OCI-LY7 (cell line): Measurements from ENCODE around the gene DRC7. TPM values are rescaled to one million over a fixed set of nuclear protein-coding genes. Genes with fewer than 3 reads are reported as not detected.

Experiments used
- BruUV-seq: library from RNA; stranded (reverse); fragments of 400-500 nt; replicated peaks from 2 replicates; lab custom pipeline; 2021; lab: Mats Ljungman, UMichigan
- CTCF ChIA-PET: fragments of 300-600 bp; sonication (Branson Sonifier 250); formaldehyde crosslinking; loops from one replicate; lab custom pipeline; 2022; ENCODE audit warnings: antibody characterized with exemption; ENCODE audit not compliant: unreplicated experiment; lab: Charles Lee
- POLR2A ChIA-PET: fragments of 300-600 bp; sonication (Branson Sonifier 250); formaldehyde crosslinking; loops from one replicate; lab custom pipeline; 2022; ENCODE audit warnings: antibody characterized with exemption; lab: Charles Lee
- DNase-seq: peaks from one replicate; pipeline ENCODE4 v3.0.0-alpha.2; 2015; ENCODE audit warnings: low spot score
- H2AFZ ChIP-seq: fragments of 200-600 bp; sonication (generic), shearing (Covaris generic); 2 replicates; pipeline ENCODE4 v1.6.1; 2014; ENCODE audit warnings: mild to moderate bottlenecking, antibody characterized with exemption, low read length, moderate library complexity
- H3K27ac ChIP-seq: fragments of 200-600 bp; sonication (generic); 2 replicates; pipeline ENCODE4 v1.5.1; 2014; ENCODE audit warnings: mixed run types, low read depth, mild to moderate bottlenecking, moderate library complexity, low read length, inconsistent platforms; ENCODE audit not compliant: poor library complexity, severe bottlenecking
- H3K36me3 ChIP-seq: fragments of 200-600 bp; sonication (generic); 2 replicates; pipeline ENCODE4 v1.6.1; 2014; ENCODE audit warnings: mild to moderate bottlenecking, antibody characterized with exemption, low read length, moderate library complexity, mixed read lengths; ENCODE audit not compliant: insufficient read depth
- H3K4me1 ChIP-seq: fragments of 200-600 bp; sonication (generic); 2 replicates; pipeline ENCODE4 v1.5.1; 2014; ENCODE audit warnings: mild to moderate bottlenecking, low read length; ENCODE audit not compliant: insufficient read depth, poor library complexity, severe bottlenecking
- H3K4me2 ChIP-seq: fragments of 200-600 bp; sonication (generic); 2 replicates; pipeline ENCODE4 v1.6.1; 2014; ENCODE audit warnings: mild to moderate bottlenecking, low read length
- H3K4me3 ChIP-seq: fragments of 200-600 bp; sonication (generic); 2 replicates; pipeline ENCODE4 v1.5.1; 2014; ENCODE audit warnings: mild to moderate bottlenecking, low read depth, low read length; ENCODE audit not compliant: poor library complexity, severe bottlenecking
- H3K79me2 ChIP-seq: fragments of 200-600 bp; sonication (generic); 2 replicates; pipeline ENCODE4 v1.6.1; 2016; ENCODE audit warnings: low read depth, mild to moderate bottlenecking, low read length, moderate library complexity, mixed read lengths; ENCODE audit not compliant: insufficient read depth
- H3K9me2 ChIP-seq: fragments of 200-600 bp; sonication (generic); 2 replicates; pipeline ENCODE4 v1.6.1; 2016; ENCODE audit warnings: mild to moderate bottlenecking, low read length, mixed read lengths; ENCODE audit not compliant: insufficient read depth
- H3K9me3 ChIP-seq: fragments of 200-600 bp; sonication (generic); 2 replicates; pipeline ENCODE4 v1.6.1; 2014; ENCODE audit warnings: mild to moderate bottlenecking, mixed run types, low read length, mixed read lengths
- H4K20me1 ChIP-seq: fragments of 200-600 bp; sonication (generic); 2 replicates; pipeline ENCODE4 v1.6.1; 2014; ENCODE audit warnings: mild to moderate bottlenecking, antibody characterized with exemption, low read length, moderate library complexity, mixed read lengths; ENCODE audit not compliant: insufficient read depth
- CTCF ChIP-seq: fragments of 200-600 bp; sonication (generic); conservative IDR thresholded peaks from 2 replicates; pipeline ENCODE4 v1.5.1; 2014; ENCODE audit warnings: mild to moderate bottlenecking, antibody characterized with exemption, low read length, moderate library complexity, mixed read lengths
- EZH2phosphoT487 ChIP-seq: fragments of 200-600 bp; sonication (generic); IDR thresholded peaks from 2 replicates; pipeline ENCODE4 v1.6.1; 2018; ENCODE audit warnings: low read depth, borderline replicate concordance, mild to moderate bottlenecking, mixed run types, antibody characterized with exemption, low read length, moderate library complexity, mixed read lengths
- intact Hi-C: fragments of 100-400 bp; cut with micrococcal nuclease; formaldehyde crosslinking; loops from one replicate; pipeline ENCODE4 v1.10.0; 2022; ENCODE audit not compliant: unreplicated experiment
- total RNA-seq, 2 experiments: library from RNA; depleted of rRNA in 1 of 2; stranded (reverse); fragments of >200 nt in 1 of 2; shearing (Covaris generic) in 1 of 2; gene quantifications; 2 replicates each; pipeline ENCODE4 v1.2.3, GENCODE V29; 2014 to 2022

The DRC7 gene
- total RNA-seq, 2 experiments from 2014 or later: 0.44 to 0.46 TPM

GRCh38 chr16:57688487-57688986 is 6.1 kb upstream of the DRC7 start:
- no peaks in the 10 kb centered on the region for H3K79me2 ChIP-seq
- no peak overlapping the region for H2AFZ ChIP-seq
- no peaks in the 10 kb centered on the region for H3K36me3 ChIP-seq
- ChIA-PET CTCF (no interaction called here), POLR2A (interaction anchor here (1.2 kb wide), 1 partner anchor 105 kb away, joined by 3 read pairs; no protein-coding TSS in a partner anchor)
- BruUV-seq: no TSS peak
- TF ChIP-seq EZH2phosphoT487 (no peak), CTCF (no peak)
- no peaks in the 10 kb centered on the region for H3K9me3 ChIP-seq
- no peak overlapping the region for H3K4me2 ChIP-seq
- no peaks in the 10 kb centered on the region for H4K20me1 ChIP-seq
- no peak for DNase-seq
- no peaks in the 10 kb centered on the region for H3K9me2 ChIP-seq
- no peak overlapping the region for H3K4me3 ChIP-seq
- H3K27ac ChIP-seq: no peak overlapping the region
- peaks cover 11% of the 10 kb centered on the region for H3K4me1 ChIP-seq
- intact Hi-C loops: no loop called here

GRCh38 chr16:57688987-57689761 is 5.4 kb upstream of the DRC7 start:
- Histone ChIP-seq H3K27ac (no peak overlapping the region), H3K4me1 (peaks cover 11% of the 10 kb centered on the region), H3K4me2 (0 out of 2 replicates have a peak overlapping the region, but pooled peaks have one; percentile 5), H3K4me3 (no peak overlapping the region), H3K36me3 (no peaks in the 10 kb centered on the region), H4K20me1 (no peaks in the 10 kb centered on the region), H3K79me2 (no peaks in the 10 kb centered on the region), H2AFZ (no peak overlapping the region), H3K9me2 (no peaks in the 10 kb centered on the region), H3K9me3 (no peaks in the 10 kb centered on the region)
- TF ChIP-seq CTCF (no peak), EZH2phosphoT487 (no peak)
- POLR2A ChIA-PET: interaction anchor here (1.2 to 1.4 kb wide), 2 partner anchors 10 to 105 kb away, joined by 3 read pairs; no protein-coding TSS in a partner anchor
- no peak for DNase-seq
- intact Hi-C loops: no loop called here
- no TSS peak for BruUV-seq
- CTCF ChIA-PET: interaction anchor here (0.7 kb wide), 1 partner anchor 68 kb away, joined by 3 read pairs; no protein-coding TSS in a partner anchor
